ENCODE data around the gene NMS. TPM values are rescaled to one million over a fixed set of nuclear protein-coding genes. Genes with fewer than 3 reads are reported as not detected.

Gene NMS
- total RNA-seq, 2 experiments from 2014 or later: not detected

GRCh38 chr2:100509066-100509465 is 38.8 kb downstream of the NMS start:
- BruUV-seq (replicated peaks): no TSS peak

GRCh38 chr2:100513650-100514049 is 43.4 kb downstream of the NMS start:
- POLR2A ChIA-PET: interaction anchor here (0.9 kb wide), 1 partner anchor 31 kb away, joined by 3 read pairs; no protein-coding TSS in a partner anchor
- Histone ChIP-seq H2AFZ (ENCODE audit: low read length) (peak overlapping the region; percentile 82), H3K4me3 (ENCODE audit: low read depth, low read length, poor library complexity, severe bottlenecking) (no peak overlapping the region), H3K9me2 (ENCODE audit: insufficient read depth, low read length) (no peaks in the 10 kb centered on the region), H3K4me2 (ENCODE audit: low read length) (peak overlapping the region; percentile 18; the same call in 1 of the 2 replicates), H3K36me3 (ENCODE audit: insufficient read depth, low read length) (no peaks in the 10 kb centered on the region), H3K27ac (ENCODE audit: low read depth, low read length, poor library complexity, severe bottlenecking) (no peak overlapping the region), H3K4me1 (ENCODE audit: insufficient read depth, low read length, poor library complexity, severe bottlenecking) (peaks cover 10% of the 10 kb centered on the region), H3K79me2 (ENCODE audit: insufficient read depth, low read depth, low read length) (no peaks in the 10 kb centered on the region), H3K9me3 (ENCODE audit: low read length) (no peaks in the 10 kb centered on the region), H4K20me1 (ENCODE audit: insufficient read depth, low read length) (no peaks in the 10 kb centered on the region)
- TF ChIP-seq EZH2phosphoT487 (IDR thresholded peaks at IDR 0.05; ENCODE audit: borderline replicate concordance, low read depth, low read length) (no peak), CTCF (conservative IDR thresholded peaks at IDR 0.05; ENCODE audit: low read length) (no peak)
- DNase-seq (ENCODE audit: low spot score): peak; percentile 27
- BruUV-seq (replicated peaks): no TSS peak
- intact Hi-C loops (cut with micrococcal nuclease; ENCODE audit: unreplicated experiment): no loop called here
- CTCF ChIA-PET (ENCODE audit: unreplicated experiment): no interaction called here

More at GRCh38 chr2:100509066-100509465, 38.8 kb downstream of the NMS start:
- POLR2A ChIA-PET: no interaction called here
- H3K9me2 ChIP-seq (ENCODE audit: insufficient read depth, low read length): no peaks in the 10 kb centered on the region
- TF ChIP-seq EZH2phosphoT487 (IDR thresholded peaks at IDR 0.05; ENCODE audit: borderline replicate concordance, low read depth, low read length) (no peak), CTCF (conservative IDR thresholded peaks at IDR 0.05; ENCODE audit: low read length) (no peak)
- H4K20me1 ChIP-seq (ENCODE audit: insufficient read depth, low read length): no peaks in the 10 kb centered on the region
- H3K36me3 ChIP-seq (ENCODE audit: insufficient read depth, low read length): no peaks in the 10 kb centered on the region
- intact Hi-C loops (cut with micrococcal nuclease; ENCODE audit: unreplicated experiment): no loop called here
- 0 out of 2 replicates have a peak, but pooled peaks cover 4% of the 10 kb centered on the region for H3K9me3 ChIP-seq (ENCODE audit: low read length)
- peaks cover 10% of the 10 kb centered on the region for H3K4me1 ChIP-seq (ENCODE audit: insufficient read depth, low read length, poor library complexity, severe bottlenecking)
- no peak overlapping the region for H3K27ac ChIP-seq (ENCODE audit: low read depth, low read length, poor library complexity, severe bottlenecking)
- H3K4me2 ChIP-seq (ENCODE audit: low read length): no peak overlapping the region
- H2AFZ ChIP-seq (ENCODE audit: low read length): no peak overlapping the region
- CTCF ChIA-PET (ENCODE audit: unreplicated experiment): no interaction called here
- DNase-seq (ENCODE audit: low spot score): no peak
- H3K79me2 ChIP-seq (ENCODE audit: insufficient read depth, low read depth, low read length): no peaks in the 10 kb centered on the region
- H3K4me3 ChIP-seq (ENCODE audit: low read depth, low read length, poor library complexity, severe bottlenecking): no peak overlapping the region

DNA sequence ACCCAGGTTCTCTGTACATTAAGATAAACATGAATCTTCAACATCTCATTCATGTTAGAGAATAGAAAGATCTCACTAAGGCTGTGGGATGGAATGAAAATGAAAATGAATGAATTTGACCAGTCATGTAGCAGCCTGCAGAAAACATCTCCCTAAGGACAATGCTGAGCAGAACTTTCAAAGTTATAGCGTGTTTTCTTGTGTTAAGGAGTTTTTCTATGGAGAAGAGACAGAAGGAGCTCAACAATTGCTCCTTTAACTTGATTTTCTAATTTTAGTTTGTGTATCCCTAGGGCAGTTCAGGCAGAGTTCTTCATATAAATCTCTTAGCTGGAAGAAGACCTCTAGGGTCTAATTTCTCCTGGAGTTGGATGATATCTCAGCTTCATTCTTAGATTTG is 47.3 kb downstream of the NMS start:
- no TSS peak for BruUV-seq (replicated peaks)
- Histone ChIP-seq H3K4me1 (ENCODE audit: insufficient read depth, low read length, poor library complexity, severe bottlenecking) (peaks cover 10% of the 10 kb centered on the region), H3K79me2 (ENCODE audit: insufficient read depth, low read depth, low read length) (no peaks in the 10 kb centered on the region), H3K9me3 (ENCODE audit: low read length) (no peaks in the 10 kb centered on the region), H4K20me1 (ENCODE audit: insufficient read depth, low read length) (no peaks in the 10 kb centered on the region), H2AFZ (ENCODE audit: low read length) (no peak overlapping the region), H3K4me2 (ENCODE audit: low read length) (no peak overlapping the region), H3K36me3 (ENCODE audit: insufficient read depth, low read length) (no peaks in the 10 kb centered on the region), H3K27ac (ENCODE audit: low read depth, low read length, poor library complexity, severe bottlenecking) (no peak overlapping the region), H3K9me2 (ENCODE audit: insufficient read depth, low read length) (no peaks in the 10 kb centered on the region), H3K4me3 (ENCODE audit: low read depth, low read length, poor library complexity, severe bottlenecking) (no peak overlapping the region)
- CTCF ChIA-PET (ENCODE audit: unreplicated experiment): no interaction called here
- intact Hi-C loops (cut with micrococcal nuclease; ENCODE audit: unreplicated experiment): no loop called here
- POLR2A ChIA-PET: no interaction called here
- TF ChIP-seq CTCF (conservative IDR thresholded peaks at IDR 0.05; ENCODE audit: low read length) (no peak), EZH2phosphoT487 (IDR thresholded peaks at IDR 0.05; ENCODE audit: borderline replicate concordance, low read depth, low read length) (no peak)
- no peak for DNase-seq (ENCODE audit: low spot score)
